Activated naive CD4-positive, alpha-beta T cell treated with anti-CD3 and anti-CD28 coated beads for 36 hours (primary cell): ENCODE measurements around the gene ZNF740. TPM values are rescaled to one million over a fixed set of nuclear protein-coding genes. Genes with fewer than 3 reads are reported as not detected.

Experiments
- CTCF ChIA-PET: fragments of 350-600 bp; sonication (Branson Sonifier 250); formaldehyde crosslinking; loops from one replicate; lab custom pipeline; 2021; ENCODE audit warnings: antibody characterized with exemption; lab: Charles Lee
- DNase-seq: peaks from one replicate; pipeline ENCODE4 v3.0.0-alpha.2; 2020
- H3K27ac Mint-ChIP-seq: one replicate; pipeline ENCODE4 v1.8.0; 2021; ENCODE audit warnings: mild to moderate bottlenecking, mixed read lengths
- H3K27me3 Mint-ChIP-seq: one replicate; pipeline ENCODE4 v1.8.0; 2021; ENCODE audit warnings: low read depth, mixed read lengths
- H3K36me3 Mint-ChIP-seq: one replicate; pipeline ENCODE4 v1.8.0; 2021; ENCODE audit warnings: low read depth, mixed read lengths
- H3K4me1 Mint-ChIP-seq: one replicate; pipeline ENCODE4 v1.8.0; 2021; ENCODE audit warnings: low read depth, mixed read lengths
- H3K4me3 Mint-ChIP-seq: one replicate; pipeline ENCODE4 v1.8.0; 2021; ENCODE audit warnings: mild to moderate bottlenecking, moderate library complexity, mixed read lengths
- H3K9me3 Mint-ChIP-seq: one replicate; pipeline ENCODE4 v1.8.0; 2021; ENCODE audit warnings: mixed read lengths
- intact Hi-C: fragments of 100-400 bp; cut with micrococcal nuclease; formaldehyde crosslinking; loops from one replicate; pipeline ENCODE4 v1.15.1; 2023
- total RNA-seq, 2 experiments: library from RNA; stranded (reverse); gene quantifications; one replicate each; pipeline ENCODE4 v1.2.3, GENCODE V29; 2021

The ZNF740 gene
- total RNA-seq, 2 experiments from 2014 or later: 40.4 to 42.0 TPM

- H3K36me3 Mint-ChIP-seq: peaks cover 24% of the 10 kb centered on the region
Observed at GRCh38 chr12:53190108-53190729, 9.7 kb downstream of the ZNF740 start.

GRCh38 chr12:53191096-53191884 is 10.8 kb downstream of the ZNF740 start:
- Mint-ChIP-seq H3K27me3 (no peaks in the 10 kb centered on the region), H3K4me3 (no peak overlapping the region), H3K27ac (peak overlapping the region; percentile 13), H3K4me1 (peaks cover 10% of the 10 kb centered on the region), H3K36me3 (peaks cover 21% of the 10 kb centered on the region), H3K9me3 (no peaks in the 10 kb centered on the region)
- DNase-seq: no peak
- CTCF ChIA-PET: interaction anchor here (0.7 to 3.2 kb wide), 3 partner anchors 10 to 122 kb away, joined by 3 to 31 read pairs (median 4); no protein-coding TSS in a partner anchor
- intact Hi-C loops: no loop called here

More at GRCh38 chr12:53190108-53190729, 9.7 kb downstream of the ZNF740 start:
- CTCF ChIA-PET: interaction anchor here (0.6 to 3.2 kb wide), 9 partner anchors 7 to 121 kb away, joined by 3 to 31 read pairs (median 4); no protein-coding TSS in a partner anchor
- H3K9me3 Mint-ChIP-seq: no peaks in the 10 kb centered on the region
- no peaks in the 10 kb centered on the region for H3K27me3 Mint-ChIP-seq
- H3K4me3 Mint-ChIP-seq: no peak overlapping the region
- intact Hi-C loops: loop anchor here (1.0 kb wide), 1 partner anchor 31 kb away; no protein-coding TSS in a partner anchor
- peak overlapping the region; percentile 32 for H3K27ac Mint-ChIP-seq
- DNase-seq: peak; percentile 61
- H3K4me1 Mint-ChIP-seq: peaks cover 13% of the 10 kb centered on the region

- no peak for DNase-seq
- Mint-ChIP-seq H3K4me3 (no peak overlapping the region), H3K27ac (peak overlapping the region; percentile 13), H3K4me1 (peaks cover 14% of the 10 kb centered on the region), H3K9me3 (no peaks in the 10 kb centered on the region), H3K36me3 (peaks cover 19% of the 10 kb centered on the region), H3K27me3 (no peaks in the 10 kb centered on the region)
- intact Hi-C loops: no loop called here
- CTCF ChIA-PET: interaction anchor here (1.2 kb wide), 1 partner anchor 32 kb away, joined by 3 read pairs; no protein-coding TSS in a partner anchor
Observed at GRCh38 chr12:53191885-53192530, 11.5 kb downstream of the ZNF740 start.

GRCh38 chr12:53192531-53193021 is 12.1 kb downstream of the ZNF740 start:
- intact Hi-C loops: no loop called here
- DNase-seq: no peak
- H3K27me3 Mint-ChIP-seq: no peaks in the 10 kb centered on the region
- H3K27ac Mint-ChIP-seq: no peak overlapping the region
- no peak overlapping the region for H3K4me3 Mint-ChIP-seq
- H3K36me3 Mint-ChIP-seq: peaks cover 15% of the 10 kb centered on the region
- peaks cover 16% of the 10 kb centered on the region for H3K4me1 Mint-ChIP-seq
- CTCF ChIA-PET: interaction anchor here (1.2 kb wide), 1 partner anchor 33 kb away, joined by 3 read pairs; no protein-coding TSS in a partner anchor
- H3K9me3 Mint-ChIP-seq: no peaks in the 10 kb centered on the region

- Mint-ChIP-seq H3K4me3 (no peak overlapping the region), H3K27ac (no peak overlapping the region), H3K27me3 (no peaks in the 10 kb centered on the region), H3K9me3 (no peaks in the 10 kb centered on the region), H3K36me3 (peaks cover 16% of the 10 kb centered on the region), H3K4me1 (peaks cover 20% of the 10 kb centered on the region)
- CTCF ChIA-PET: interaction anchor here (1.2 kb wide), 1 partner anchor 33 kb away, joined by 3 read pairs; no protein-coding TSS in a partner anchor
- intact Hi-C loops: no loop called here
- DNase-seq: no peak
Observed at GRCh38 chr12:53193040-53193439, 12.5 kb downstream of the ZNF740 start.

GRCh38 chr12:53193985-53194716 is 13.6 kb downstream of the ZNF740 start:
- Mint-ChIP-seq H3K27ac (no peak overlapping the region), H3K36me3 (peaks cover 13% of the 10 kb centered on the region), H3K27me3 (no peaks in the 10 kb centered on the region), H3K4me1 (peaks cover 28% of the 10 kb centered on the region), H3K9me3 (no peaks in the 10 kb centered on the region), H3K4me3 (no peak overlapping the region)
- DNase-seq: no peak
- intact Hi-C loops: no loop called here
- CTCF ChIA-PET: interaction anchor here (1.0 to 6.8 kb wide), 4 partner anchors 8 to 113 kb away, joined by 3 to 65 read pairs (median 9); no protein-coding TSS in a partner anchor

GRCh38 chr12:53194973-53195372 is 14.5 kb downstream of the ZNF740 start:
- peaks cover 13% of the 10 kb centered on the region for H3K36me3 Mint-ChIP-seq
- intact Hi-C loops: loop anchor here (5.0 kb wide), 1 partner anchor 128 kb away; no protein-coding TSS in a partner anchor
- H3K4me1 Mint-ChIP-seq: peaks cover 31% of the 10 kb centered on the region
- no peaks in the 10 kb centered on the region for H3K27me3 Mint-ChIP-seq
- no peaks in the 10 kb centered on the region for H3K9me3 Mint-ChIP-seq
- H3K4me3 Mint-ChIP-seq: no peak overlapping the region
- no peak for DNase-seq
- CTCF ChIA-PET: interaction anchor here (0.6 to 6.8 kb wide), 6 partner anchors 9 to 114 kb away, joined by 3 to 65 read pairs (median 5); no protein-coding TSS in a partner anchor
- no peak overlapping the region for H3K27ac Mint-ChIP-seq

GRCh38 chr12:53195516-53196420 is 15.2 kb downstream of the ZNF740 start:
- intact Hi-C loops: loop anchor here (5.0 kb wide), 1 partner anchor 128 kb away; no protein-coding TSS in a partner anchor
- Mint-ChIP-seq H3K9me3 (no peaks in the 10 kb centered on the region), H3K36me3 (peaks cover 16% of the 10 kb centered on the region), H3K27ac (no peak overlapping the region), H3K4me3 (no peak overlapping the region), H3K27me3 (no peaks in the 10 kb centered on the region), H3K4me1 (peaks cover 34% of the 10 kb centered on the region)
- no peak for DNase-seq
- CTCF ChIA-PET: interaction anchor here (0.6 to 6.8 kb wide), 5 partner anchors 10 to 97 kb away, joined by 3 to 65 read pairs (median 7); no protein-coding TSS in a partner anchor

GRCh38 chr12:53196486-53196885 is 16.0 kb downstream of the ZNF740 start:
- H3K4me3 Mint-ChIP-seq: no peak overlapping the region
- H3K27ac Mint-ChIP-seq: no peak overlapping the region
- H3K27me3 Mint-ChIP-seq: no peaks in the 10 kb centered on the region
- intact Hi-C loops: loop anchor here (5.0 kb wide), 1 partner anchor 129 kb away; no protein-coding TSS in a partner anchor
- DNase-seq: no peak
- H3K36me3 Mint-ChIP-seq: peaks cover 21% of the 10 kb centered on the region
- H3K9me3 Mint-ChIP-seq: no peaks in the 10 kb centered on the region
- peaks cover 41% of the 10 kb centered on the region for H3K4me1 Mint-ChIP-seq
- CTCF ChIA-PET: interaction anchor here (1.4 to 6.8 kb wide), 8 partner anchors 10 to 149 kb away, joined by 5 to 65 read pairs (median 18); partner anchors contain the start of genes CSAD and ZNF740

GRCh38 chr12:53197011-53197640 is 16.6 kb downstream of the ZNF740 start:
- DNase-seq: no peak
- Mint-ChIP-seq H3K4me3 (no peak overlapping the region), H3K27ac (no peak overlapping the region), H3K27me3 (no peaks in the 10 kb centered on the region), H3K4me1 (peaks cover 46% of the 10 kb centered on the region), H3K9me3 (no peaks in the 10 kb centered on the region), H3K36me3 (peaks cover 21% of the 10 kb centered on the region)
- intact Hi-C loops: loop anchor here (5.0 kb wide), 1 partner anchor 130 kb away; no protein-coding TSS in a partner anchor
- CTCF ChIA-PET: interaction anchor here (0.8 to 6.8 kb wide), 18 partner anchors 8 to 148 kb away, joined by 3 to 65 read pairs (median 5); partner anchors contain the start of genes CSAD, ITGB7, SPRYD3 and ZNF740
